H1 (cell line): ENCODE results near the gene MAP4K1. TPM values are rescaled to one million over a fixed set of nuclear protein-coding genes. Genes with fewer than 3 reads are reported as not detected.

Experiments
- CBX5 ChIP-seq: fragments of 300-800, 300-1000 bp; sonication (generic); IDR thresholded peaks from 2 replicates; pipeline ENCODE4 v1.7.1; 2016; ENCODE audit warnings: antibody characterized with exemption, low read length, low read depth
- CHD2 ChIP-seq: IDR thresholded peaks from 2 replicates; pipeline ENCODE4 v1.6.1; 2012; ENCODE audit warnings: low read length, improper control_type of control experiment
- EGR1 ChIP-seq: IDR thresholded peaks from 2 replicates; pipeline ENCODE4 v1.6.1; 2011; ENCODE audit warnings: low read depth, low read length, borderline replicate concordance
- NANOG ChIP-seq: IDR thresholded peaks from 2 replicates; pipeline ENCODE4 v1.6.1; 2011; ENCODE audit warnings: low read length, low read depth, mild to moderate bottlenecking, inconsistent platforms; ENCODE audit not compliant: insufficient read depth, poor library complexity, severe bottlenecking
- RFX5 ChIP-seq: IDR thresholded peaks from 2 replicates; pipeline ENCODE4 v1.6.1; 2011; ENCODE audit warnings: low read depth, low read length, improper control_type of control experiment, borderline replicate concordance
- TCF12 ChIP-seq: IDR thresholded peaks from 2 replicates; pipeline ENCODE4 v1.6.1; 2011; ENCODE audit warnings: low read depth, mild to moderate bottlenecking, low read length
- polyA plus RNA-seq, 7 experiments: library from polyadenylated mRNA; depleted of rRNA in 3 of 7; stranded (reverse) in 5 of 7; unstranded in 2 of 7; fragments of >200 nt in 5 of 7; fragments of 200-250 nt in 2 of 7; gene quantifications; 1 replicate in 5 of 7; 2 replicates in 1 of 7; 4 replicates in 1 of 7; pipeline versions ENCODE4 v1.2.1 to v1.2.3, GENCODE V29; 2011 to 2013; ENCODE audit warnings: missing spikeins in 2 of 7, mixed read lengths in 2 of 7
- total RNA-seq: library from RNA; stranded (reverse); fragmentation: NEBNext Ultra II Directional; extraction: Animal tissue kit (Norgen Biotek cat#: 25700); gene quantifications from 2 replicates; pipeline ENCODE4 v1.2.1, GENCODE V29; 2021
- TF ChIP-seq, protein P1 (sequence below): fragments of 300-600 bp; sonication (generic); IDR thresholded peaks from 2 replicates; pipeline ENCODE4 v1.7.1; 2012; ENCODE audit warnings: low read length, moderate library complexity, mild to moderate bottlenecking, inconsistent platforms; ENCODE audit not compliant: insufficient replicate concordance

Gene MAP4K1
- total and polyA plus RNA-seq, 2 of the 8 experiments (the other 6 are each of a cell fraction or from before 2014, with no cell fraction given): 9.0 to 10.4 TPM

DNA sequence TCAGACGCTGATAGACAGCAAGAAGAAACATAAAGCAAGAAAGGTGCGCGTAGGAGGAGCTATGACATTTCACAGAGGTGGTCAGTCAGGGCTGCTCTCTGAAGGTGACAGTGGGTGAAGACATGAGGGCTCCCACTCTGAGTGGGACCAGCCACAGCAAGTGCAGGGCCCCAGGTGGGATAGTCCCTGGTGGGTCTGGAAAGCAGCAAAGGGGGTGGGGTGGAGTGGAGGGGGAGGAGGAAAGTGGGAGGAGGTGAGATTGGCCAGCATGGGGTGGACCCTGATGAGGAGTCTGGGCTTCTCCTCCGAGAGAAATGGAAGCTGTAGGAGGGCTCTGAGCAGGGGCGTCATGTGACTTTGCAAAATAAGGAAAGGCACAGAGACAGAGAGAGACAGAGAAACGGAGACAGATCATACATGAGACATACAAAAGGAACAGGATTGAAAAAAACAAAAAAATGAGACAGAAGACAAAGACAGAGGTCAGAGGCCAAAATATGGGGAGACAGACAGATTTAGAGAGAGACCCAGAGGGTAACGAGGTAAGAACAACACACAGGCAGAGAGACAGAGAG lies 2.7 kb downstream of the MAP4K1 start (continued):
- TF ChIP-seq, protein P1, sequence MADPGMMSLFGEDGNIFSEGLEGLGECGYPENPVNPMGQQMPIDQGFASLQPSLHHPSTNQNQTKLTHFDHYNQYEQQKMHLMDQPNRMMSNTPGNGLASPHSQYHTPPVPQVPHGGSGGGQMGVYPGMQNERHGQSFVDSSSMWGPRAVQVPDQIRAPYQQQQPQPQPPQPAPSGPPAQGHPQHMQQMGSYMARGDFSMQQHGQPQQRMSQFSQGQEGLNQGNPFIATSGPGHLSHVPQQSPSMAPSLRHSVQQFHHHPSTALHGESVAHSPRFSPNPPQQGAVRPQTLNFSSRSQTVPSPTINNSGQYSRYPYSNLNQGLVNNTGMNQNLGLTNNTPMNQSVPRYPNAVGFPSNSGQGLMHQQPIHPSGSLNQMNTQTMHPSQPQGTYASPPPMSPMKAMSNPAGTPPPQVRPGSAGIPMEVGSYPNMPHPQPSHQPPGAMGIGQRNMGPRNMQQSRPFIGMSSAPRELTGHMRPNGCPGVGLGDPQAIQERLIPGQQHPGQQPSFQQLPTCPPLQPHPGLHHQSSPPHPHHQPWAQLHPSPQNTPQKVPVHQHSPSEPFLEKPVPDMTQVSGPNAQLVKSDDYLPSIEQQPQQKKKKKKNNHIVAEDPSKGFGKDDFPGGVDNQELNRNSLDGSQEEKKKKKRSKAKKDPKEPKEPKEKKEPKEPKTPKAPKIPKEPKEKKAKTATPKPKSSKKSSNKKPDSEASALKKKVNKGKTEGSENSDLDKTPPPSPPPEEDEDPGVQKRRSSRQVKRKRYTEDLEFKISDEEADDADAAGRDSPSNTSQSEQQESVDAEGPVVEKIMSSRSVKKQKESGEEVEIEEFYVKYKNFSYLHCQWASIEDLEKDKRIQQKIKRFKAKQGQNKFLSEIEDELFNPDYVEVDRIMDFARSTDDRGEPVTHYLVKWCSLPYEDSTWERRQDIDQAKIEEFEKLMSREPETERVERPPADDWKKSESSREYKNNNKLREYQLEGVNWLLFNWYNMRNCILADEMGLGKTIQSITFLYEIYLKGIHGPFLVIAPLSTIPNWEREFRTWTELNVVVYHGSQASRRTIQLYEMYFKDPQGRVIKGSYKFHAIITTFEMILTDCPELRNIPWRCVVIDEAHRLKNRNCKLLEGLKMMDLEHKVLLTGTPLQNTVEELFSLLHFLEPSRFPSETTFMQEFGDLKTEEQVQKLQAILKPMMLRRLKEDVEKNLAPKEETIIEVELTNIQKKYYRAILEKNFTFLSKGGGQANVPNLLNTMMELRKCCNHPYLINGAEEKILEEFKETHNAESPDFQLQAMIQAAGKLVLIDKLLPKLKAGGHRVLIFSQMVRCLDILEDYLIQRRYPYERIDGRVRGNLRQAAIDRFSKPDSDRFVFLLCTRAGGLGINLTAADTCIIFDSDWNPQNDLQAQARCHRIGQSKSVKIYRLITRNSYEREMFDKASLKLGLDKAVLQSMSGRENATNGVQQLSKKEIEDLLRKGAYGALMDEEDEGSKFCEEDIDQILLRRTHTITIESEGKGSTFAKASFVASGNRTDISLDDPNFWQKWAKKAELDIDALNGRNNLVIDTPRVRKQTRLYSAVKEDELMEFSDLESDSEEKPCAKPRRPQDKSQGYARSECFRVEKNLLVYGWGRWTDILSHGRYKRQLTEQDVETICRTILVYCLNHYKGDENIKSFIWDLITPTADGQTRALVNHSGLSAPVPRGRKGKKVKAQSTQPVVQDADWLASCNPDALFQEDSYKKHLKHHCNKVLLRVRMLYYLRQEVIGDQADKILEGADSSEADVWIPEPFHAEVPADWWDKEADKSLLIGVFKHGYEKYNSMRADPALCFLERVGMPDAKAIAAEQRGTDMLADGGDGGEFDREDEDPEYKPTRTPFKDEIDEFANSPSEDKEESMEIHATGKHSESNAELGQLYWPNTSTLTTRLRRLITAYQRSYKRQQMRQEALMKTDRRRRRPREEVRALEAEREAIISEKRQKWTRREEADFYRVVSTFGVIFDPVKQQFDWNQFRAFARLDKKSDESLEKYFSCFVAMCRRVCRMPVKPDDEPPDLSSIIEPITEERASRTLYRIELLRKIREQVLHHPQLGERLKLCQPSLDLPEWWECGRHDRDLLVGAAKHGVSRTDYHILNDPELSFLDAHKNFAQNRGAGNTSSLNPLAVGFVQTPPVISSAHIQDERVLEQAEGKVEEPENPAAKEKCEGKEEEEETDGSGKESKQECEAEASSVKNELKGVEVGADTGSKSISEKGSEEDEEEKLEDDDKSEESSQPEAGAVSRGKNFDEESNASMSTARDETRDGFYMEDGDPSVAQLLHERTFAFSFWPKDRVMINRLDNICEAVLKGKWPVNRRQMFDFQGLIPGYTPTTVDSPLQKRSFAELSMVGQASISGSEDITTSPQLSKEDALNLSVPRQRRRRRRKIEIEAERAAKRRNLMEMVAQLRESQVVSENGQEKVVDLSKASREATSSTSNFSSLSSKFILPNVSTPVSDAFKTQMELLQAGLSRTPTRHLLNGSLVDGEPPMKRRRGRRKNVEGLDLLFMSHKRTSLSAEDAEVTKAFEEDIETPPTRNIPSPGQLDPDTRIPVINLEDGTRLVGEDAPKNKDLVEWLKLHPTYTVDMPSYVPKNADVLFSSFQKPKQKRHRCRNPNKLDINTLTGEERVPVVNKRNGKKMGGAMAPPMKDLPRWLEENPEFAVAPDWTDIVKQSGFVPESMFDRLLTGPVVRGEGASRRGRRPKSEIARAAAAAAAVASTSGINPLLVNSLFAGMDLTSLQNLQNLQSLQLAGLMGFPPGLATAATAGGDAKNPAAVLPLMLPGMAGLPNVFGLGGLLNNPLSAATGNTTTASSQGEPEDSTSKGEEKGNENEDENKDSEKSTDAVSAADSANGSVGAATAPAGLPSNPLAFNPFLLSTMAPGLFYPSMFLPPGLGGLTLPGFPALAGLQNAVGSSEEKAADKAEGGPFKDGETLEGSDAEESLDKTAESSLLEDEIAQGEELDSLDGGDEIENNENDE: no peak
- TF ChIP-seq CHD2 (no peak), CBX5 (no peak), EGR1 (no peak), NANOG (no peak), TCF12 (no peak), RFX5 (no peak)
